K562 (cell line): ENCODE measurements around the gene TSC1.

Experiments
- POLR2A ChIP-seq: fragments of 450-650 bp; conservative IDR thresholded peaks from 2 replicates; pipeline ENCODE4 v1.6.1; 2016
- TF ChIP-seq, protein P1 (sequence below), 2 experiments: fragments of 450-650 bp in 1 of 2; sonication (generic) in 1 of 2; formaldehyde crosslinking in 1 of 2; IDR thresholded peaks in 1 of 2; conservative IDR thresholded peaks in 1 of 2; 2 replicates each; pipeline versions ENCODE4 v1.6.1 to v1.8.1; 2016 to 2023; ENCODE audit warnings: mild to moderate bottlenecking in 2 of 2, moderate library complexity in 2 of 2, inconsistent platforms in 1 of 2, missing genetic modification reagents in 1 of 2

DNA sequence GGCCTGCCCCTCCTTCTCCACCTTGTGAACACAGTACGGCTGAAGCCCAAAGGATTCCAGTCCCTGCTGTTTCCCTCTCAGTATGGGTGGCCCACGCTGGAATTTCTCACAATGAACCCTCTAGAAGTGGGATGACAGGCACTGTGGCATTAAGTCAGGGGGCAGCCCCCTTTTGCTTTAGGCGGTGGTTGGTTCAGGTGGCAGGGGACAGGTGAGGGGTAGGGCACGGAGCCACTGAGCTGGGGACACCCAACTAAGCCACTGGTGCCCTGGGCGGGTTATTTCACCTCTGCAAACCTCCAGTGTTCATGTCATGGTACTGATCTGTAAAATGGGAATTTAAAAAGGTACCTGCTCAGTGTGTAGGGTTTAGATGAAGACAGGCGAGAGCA is 58.1 kb downstream of the TSC1 start:
- TF ChIP-seq, protein P1, sequence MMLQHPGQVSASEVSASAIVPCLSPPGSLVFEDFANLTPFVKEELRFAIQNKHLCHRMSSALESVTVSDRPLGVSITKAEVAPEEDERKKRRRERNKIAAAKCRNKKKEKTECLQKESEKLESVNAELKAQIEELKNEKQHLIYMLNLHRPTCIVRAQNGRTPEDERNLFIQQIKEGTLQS (IDR thresholded peaks at IDR 0.05) = no peak
- TF ChIP-seq, protein P1 (CRISPR knock-in tag; conservative IDR thresholded peaks at IDR 0.05) = no peak
- no peak for TF ChIP-seq POLR2A
